Measurements from ENCODE around the gene M1AP.
A peak's percentile ranks its signal among the peaks of the same experiment; 100 is the strongest.

The M1AP gene

DNA sequence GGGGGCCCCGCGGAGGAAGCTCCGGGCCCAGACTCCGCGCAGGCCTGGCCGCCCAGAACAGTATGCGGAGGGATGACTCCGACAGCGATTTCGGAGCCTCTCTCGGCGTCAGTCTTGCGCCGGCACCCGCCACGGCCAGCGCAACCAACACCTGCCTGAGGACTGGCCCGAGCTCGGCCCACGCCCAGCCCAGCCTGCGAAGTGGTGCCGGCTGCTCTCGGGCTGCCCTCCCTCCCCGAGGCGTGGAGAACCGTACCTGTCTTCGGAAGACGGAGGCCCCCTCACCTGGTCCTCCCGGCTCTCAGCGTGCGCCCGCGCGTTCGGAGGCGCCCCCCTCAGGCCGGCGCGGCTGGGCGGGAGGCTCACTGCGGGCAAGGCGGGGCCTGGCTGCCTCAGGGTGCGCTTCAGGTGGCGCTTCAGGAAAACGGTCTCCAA is at the start of gene M1AP:
Gene M1AP (minus strand): TSS at position 322 of the 435 bp plus-strand sequence. CDS start 8,055 bp downstream, outside the sequence.
- in situ Hi-C loops (cut with HindIII; ENCODE audit: low pct_unique_long_range_greater_than_20kb, low sequenced_read_pairs), result no loop called here
- DNase-seq (ENCODE audit: low read depth in 1 of 2, low spot score in 1 of 2), result no peak
- TF ChIP-seq JUND (IDR thresholded peaks at IDR 0.05; ENCODE audit: low read depth), result no peak

GRCh38 chr2:74696829-74697228 is 48.7 kb upstream of the M1AP start:
- DNase-seq (ENCODE audit: low read depth in 1 of 2, low spot score in 1 of 2), result no peak
- TF ChIP-seq JUND (IDR thresholded peaks at IDR 0.05; ENCODE audit: low read depth), result no peak
- in situ Hi-C loops (cut with HindIII; ENCODE audit: low pct_unique_long_range_greater_than_20kb, low sequenced_read_pairs), result no loop called here

DNA sequence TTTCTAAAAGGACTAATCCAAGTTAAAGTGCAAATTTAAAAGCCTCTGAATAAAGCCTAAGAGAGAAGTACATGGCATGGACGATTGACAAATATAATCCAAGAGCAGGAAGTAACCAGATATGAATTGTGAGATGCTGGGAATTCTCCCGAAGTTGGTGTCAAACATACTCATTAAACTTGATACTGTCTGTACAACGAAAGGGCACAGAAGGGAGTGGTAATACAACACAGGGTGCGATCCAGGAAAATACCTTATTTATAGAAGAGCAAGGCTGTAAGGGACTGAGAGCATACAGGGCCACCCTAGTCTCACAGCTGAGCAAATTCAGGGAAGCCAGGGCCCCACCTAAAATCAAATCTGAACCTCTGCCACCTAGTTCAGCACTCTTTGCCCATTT is 47.5 kb upstream of the M1AP start:
- DNase-seq (ENCODE audit: low read depth in 1 of 2, low spot score in 1 of 2), result no peak
- in situ Hi-C loops (cut with HindIII; ENCODE audit: low pct_unique_long_range_greater_than_20kb, low sequenced_read_pairs), result no loop called here
- TF ChIP-seq JUND (IDR thresholded peaks at IDR 0.05; ENCODE audit: low read depth), result no peak

DNA sequence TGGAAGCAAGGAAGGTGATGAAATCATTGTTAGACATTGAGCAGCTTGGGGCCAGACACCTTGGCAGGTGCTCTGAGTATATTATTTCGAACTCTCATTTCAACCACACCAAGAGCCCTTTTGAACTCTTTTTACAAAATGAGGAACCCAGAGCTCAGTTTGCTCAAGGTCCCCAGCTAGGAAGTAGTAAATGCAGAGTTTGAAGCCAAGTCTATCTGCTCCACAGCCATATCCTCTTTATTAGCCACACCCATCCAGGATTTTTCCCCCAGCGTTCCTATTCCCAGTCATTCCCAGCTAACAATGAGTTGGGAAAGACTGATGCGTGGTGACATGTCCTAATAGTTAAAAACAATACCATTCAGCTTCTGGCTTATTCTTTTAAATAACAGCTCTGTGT is 46.2 kb upstream of the M1AP start:
- in situ Hi-C loops (cut with HindIII; ENCODE audit: low pct_unique_long_range_greater_than_20kb, low sequenced_read_pairs), result no loop called here
- no peak for DNase-seq (ENCODE audit: low read depth in 1 of 2, low spot score in 1 of 2)

GRCh38 chr2:74693668-74694067 is 45.5 kb upstream of the M1AP start:
- TF ChIP-seq JUND (IDR thresholded peaks at IDR 0.05; ENCODE audit: low read depth), result no peak
- in situ Hi-C loops (cut with HindIII; ENCODE audit: low pct_unique_long_range_greater_than_20kb, low sequenced_read_pairs), result no loop called here

More for the DNA sequence above, 46.2 kb upstream of the M1AP start:
- no peak for TF ChIP-seq JUND (IDR thresholded peaks at IDR 0.05; ENCODE audit: low read depth)

DNA sequence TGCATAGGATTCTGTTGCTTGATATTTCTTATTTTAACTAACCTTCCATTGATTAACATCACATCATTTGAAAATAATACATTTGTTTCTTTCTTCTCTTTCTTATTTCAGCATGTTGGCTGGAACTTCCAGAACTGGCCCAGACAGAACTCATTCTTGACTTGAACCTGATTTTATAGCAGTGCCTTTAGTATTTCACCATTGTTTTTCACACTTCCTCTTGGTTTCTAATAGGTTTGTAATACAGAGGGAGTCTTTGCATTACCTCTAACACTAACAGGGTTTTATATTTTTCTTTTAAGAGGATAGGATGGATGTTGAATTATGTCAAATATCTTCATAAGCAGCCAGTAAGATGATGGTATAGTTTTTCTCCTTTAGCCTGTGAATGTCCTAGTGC is 45.1 kb upstream of the M1AP start:
- in situ Hi-C loops (cut with HindIII; ENCODE audit: low pct_unique_long_range_greater_than_20kb, low sequenced_read_pairs), result no loop called here
- DNase-seq (ENCODE audit: low read depth in 1 of 2, low spot score in 1 of 2), result no peak
- no peak for TF ChIP-seq JUND (IDR thresholded peaks at IDR 0.05; ENCODE audit: low read depth)

More at GRCh38 chr2:74693668-74694067, 45.5 kb upstream of the M1AP start:
- no peak for DNase-seq (ENCODE audit: low read depth in 1 of 2, low spot score in 1 of 2)

- TF ChIP-seq JUND (IDR thresholded peaks at IDR 0.05; ENCODE audit: low read depth), result no peak
- DNase-seq (ENCODE audit: low read depth in 1 of 2, low spot score in 1 of 2), result no peak
- in situ Hi-C loops (cut with HindIII; ENCODE audit: low pct_unique_long_range_greater_than_20kb, low sequenced_read_pairs), result no loop called here
These were observed 43.8 kb upstream of the M1AP start for GRCh38 chr2:74691929-74692328.

GRCh38 chr2:74690571-74690970 is 42.4 kb upstream of the M1AP start:
- no peak for TF ChIP-seq JUND (IDR thresholded peaks at IDR 0.05; ENCODE audit: low read depth)
- in situ Hi-C loops (cut with HindIII; ENCODE audit: low pct_unique_long_range_greater_than_20kb, low sequenced_read_pairs), result no loop called here
- peak; percentile 39 to 64 for DNase-seq (ENCODE audit: low read depth in 1 of 2, low spot score in 1 of 2)

- no peak for DNase-seq (ENCODE audit: low read depth in 1 of 2, low spot score in 1 of 2)
- TF ChIP-seq JUND (IDR thresholded peaks at IDR 0.05; ENCODE audit: low read depth), result no peak
- in situ Hi-C loops (cut with HindIII; ENCODE audit: low pct_unique_long_range_greater_than_20kb, low sequenced_read_pairs), result no loop called here
These were observed 41.5 kb upstream of the M1AP start for GRCh38 chr2:74689671-74690070.

DNA sequence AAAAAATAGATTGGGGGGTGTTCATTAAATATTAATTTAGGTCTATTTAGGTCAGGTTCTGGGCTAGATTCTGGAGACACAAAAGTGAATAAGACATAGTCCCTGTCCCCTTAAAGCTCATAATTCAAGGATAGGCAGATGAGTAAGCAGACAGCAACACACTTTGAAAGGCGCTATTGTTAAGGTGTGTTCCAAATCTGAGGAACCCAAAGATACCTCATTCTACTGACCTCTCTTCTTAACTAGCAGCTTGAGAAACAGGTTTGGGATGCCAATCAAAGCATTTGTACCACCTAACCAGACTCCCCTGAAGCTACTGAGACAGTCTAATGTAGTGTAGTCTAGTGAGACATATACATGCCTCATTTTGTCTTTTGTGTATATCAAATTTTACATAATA is 40.8 kb upstream of the M1AP start:
- no peak for TF ChIP-seq JUND (IDR thresholded peaks at IDR 0.05; ENCODE audit: low read depth)
- no peak for DNase-seq (ENCODE audit: low read depth in 1 of 2, low spot score in 1 of 2)
- in situ Hi-C loops (cut with HindIII; ENCODE audit: low pct_unique_long_range_greater_than_20kb, low sequenced_read_pairs), result no loop called here

GRCh38 chr2:74685408-74685807 is 37.3 kb upstream of the M1AP start:
- no peak for TF ChIP-seq JUND (IDR thresholded peaks at IDR 0.05; ENCODE audit: low read depth)
- in situ Hi-C loops (cut with HindIII; ENCODE audit: low pct_unique_long_range_greater_than_20kb, low sequenced_read_pairs), result no loop called here
- no peak for DNase-seq (ENCODE audit: low read depth in 1 of 2, low spot score in 1 of 2)

- in situ Hi-C loops (cut with HindIII; ENCODE audit: low pct_unique_long_range_greater_than_20kb, low sequenced_read_pairs), result no loop called here
- DNase-seq (ENCODE audit: low read depth in 1 of 2, low spot score in 1 of 2), result no peak
- no peak for TF ChIP-seq JUND (IDR thresholded peaks at IDR 0.05; ENCODE audit: low read depth)
These were observed 34.4 kb upstream of the M1AP start for GRCh38 chr2:74682501-74682900.

DNA sequence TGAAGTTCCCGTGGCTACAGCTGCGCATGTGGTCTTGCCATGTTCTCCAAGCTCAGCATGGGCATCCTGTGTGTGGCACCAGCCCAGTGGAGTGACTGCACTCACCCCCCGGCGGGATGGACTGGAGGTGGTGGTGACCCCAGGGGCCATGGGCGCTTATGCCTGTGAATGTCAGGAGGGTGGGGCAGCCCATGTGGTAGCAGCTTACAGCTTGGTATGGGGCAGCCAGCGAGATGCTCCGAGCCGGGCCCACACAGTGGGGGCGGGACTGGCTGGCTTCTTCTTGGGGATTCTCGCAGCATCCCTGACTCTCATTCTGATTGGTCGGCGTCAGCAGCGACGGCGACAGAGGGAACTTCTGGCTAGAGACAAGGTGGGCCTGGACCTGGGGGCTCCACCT is 31.5 kb upstream of the M1AP start:
- no peak for TF ChIP-seq JUND (IDR thresholded peaks at IDR 0.05; ENCODE audit: low read depth)
- no peak for DNase-seq (ENCODE audit: low read depth in 1 of 2, low spot score in 1 of 2)
- in situ Hi-C loops (cut with HindIII; ENCODE audit: low pct_unique_long_range_greater_than_20kb, low sequenced_read_pairs), result no loop called here

- no peak for TF ChIP-seq JUND (IDR thresholded peaks at IDR 0.05; ENCODE audit: low read depth)
- DNase-seq (ENCODE audit: low read depth in 1 of 2, low spot score in 1 of 2), result no peak
- in situ Hi-C loops (cut with HindIII; ENCODE audit: low pct_unique_long_range_greater_than_20kb, low sequenced_read_pairs), result no loop called here
These were observed 28.2 kb upstream of the M1AP start for GRCh38 chr2:74676331-74676730.

Data from T47D (cell line).